Right ventricle myocardium superior (tissue), 1 donor: ENCODE results near the gene ANKHD1. TPM values are rescaled to one million over a fixed set of nuclear protein-coding genes. Genes with fewer than 3 reads are reported as not detected.
"Not testable (repeated sequence)": the region's sequence is repeated elsewhere in the genome, so short reads cannot be mapped to it uniquely, and the experiment has no call there.

ENCODE experiments used
- ATAC-seq: fragments of 200-7000 bp; cut with Tn5 transposase; one replicate; pipeline ENCODE4 v1.9.1; 2020; ENCODE audit warnings: mild to moderate bottlenecking; ENCODE audit not compliant: poor library complexity
- DNase-seq: peaks from one replicate; pipeline ENCODE4 v3.0.0-alpha.2; 2020
- intact Hi-C: fragments of 100-400 bp; cut with DNase I; formaldehyde crosslinking; loops from one replicate; pipeline ENCODE4 v1.11.2; 2022
- microRNA-seq: library from miRNA; unstranded; fragments of <30 nt; microRNA quantifications from one replicate; pipeline ENCODE4 v1.2.0, GENCODE V29; 2020
- total RNA-seq: library from RNA; stranded (reverse); fragmentation: NEBNext Ultra II Directional; extraction: Animal tissue kit (Norgen Biotek cat#: 25700); gene quantifications from one replicate; pipeline ENCODE4 v1.2.1, GENCODE V29; 2021
- donor health status: DM: no; HTN: yes; CAD: no; lungs with severe emphysema.

Gene ANKHD1
- total RNA-seq, 1 donor from 2014 or later, result 55.8 TPM

- intact Hi-C loops, result no loop called here
- ATAC-seq (no peak), DNase-seq (no peak)
Observed at GRCh38 chr5:140567871-140568270, 166.2 kb downstream of the ANKHD1 start.

- intact Hi-C loops, result no loop called here
- ATAC-seq, result no peak
- no peak for DNase-seq
Observed at GRCh38 chr5:140568443-140569063, 166.9 kb downstream of the ANKHD1 start.

- no peak for ATAC-seq
- DNase-seq, result no peak
- intact Hi-C loops, result no loop called here
Observed at GRCh38 chr5:140569197-140569596, 167.6 kb downstream of the ANKHD1 start.

- intact Hi-C loops, result loop anchor here (5.0 kb wide), 1 partner anchor 62 kb away; the partner anchor contains the start of gene CD14
Observed at GRCh38 chr5:140570058-140570457, 168.4 kb downstream of the ANKHD1 start.

GRCh38 chr5:140570488-140570887 is 168.9 kb downstream of the ANKHD1 start:
- DNase-seq (no peak), ATAC-seq (no peak)
- intact Hi-C loops, result loop anchor here (5.0 kb wide), 1 partner anchor 62 kb away; the partner anchor contains the start of gene CD14

More at GRCh38 chr5:140570058-140570457, 168.4 kb downstream of the ANKHD1 start:
- no peak for ATAC-seq
- DNase-seq, result no peak

- ATAC-seq (peak; percentile 29), DNase-seq (peak; percentile 65)
- intact Hi-C loops, result loop anchor here (5.0 kb wide), 1 partner anchor 61 kb away; the partner anchor contains the start of gene CD14
Observed at GRCh38 chr5:140571105-140571504, 169.5 kb downstream of the ANKHD1 start.

GRCh38 chr5:140573683-140574082 is 172.1 kb downstream of the ANKHD1 start:
- ATAC-seq (no peak), DNase-seq (no peak)
- intact Hi-C loops, result loop anchor here (5.0 kb wide), 1 partner anchor 59 kb away; the partner anchor contains the start of gene CD14

- ATAC-seq, result no peak
- intact Hi-C loops, result loop anchor here (5.0 kb wide), 1 partner anchor 58 kb away; the partner anchor contains the start of gene CD14
Observed at GRCh38 chr5:140574165-140574564, 172.5 kb downstream of the ANKHD1 start.

GRCh38 chr5:140575309-140575708 is 173.7 kb downstream of the ANKHD1 start:
- intact Hi-C loops, result no loop called here
- DNase-seq, result peak; percentile 73
- ATAC-seq, result peak; percentile 73

More at GRCh38 chr5:140574165-140574564, 172.5 kb downstream of the ANKHD1 start:
- DNase-seq, result no peak

- ATAC-seq, result peak; percentile 50
- no peak for DNase-seq
- intact Hi-C loops, result no loop called here
Observed at GRCh38 chr5:140576776-140577201, 175.2 kb downstream of the ANKHD1 start.

GRCh38 chr5:140579188-140579747 is 177.6 kb downstream of the ANKHD1 start:
- intact Hi-C loops, DNase-seq, ATAC-seq: not testable (repeated sequence)

GRCh38 chr5:140587495-140587894 is 185.9 kb downstream of the ANKHD1 start:
- DNase-seq (no peak), ATAC-seq (no peak)
- intact Hi-C loops, result no loop called here

- intact Hi-C loops, result no loop called here
- ATAC-seq (peak; percentile 73), DNase-seq (no peak)
Observed at GRCh38 chr5:140588311-140589070, 186.9 kb downstream of the ANKHD1 start.

Small RNAs within 50 kb of the gene (microRNA-seq; reads per million reads assigned to microRNA genes)
- gene MIR6831, result not detected

Other genes with a start within 250 kb of the ANKHD1 start
- gene CYSTM1, start 226.6 kb upstream of the ANKHD1 start, total RNA-seq, result 58.3 TPM
- gene PFDN1, start 98.7 kb upstream of the ANKHD1 start, total RNA-seq, result 68.7 TPM
- 21.7 TPM for gene HBEGF, start 55.2 kb upstream of the ANKHD1 start, total RNA-seq
- not detected for gene SLC4A9, start 41.6 kb upstream of the ANKHD1 start, total RNA-seq
- gene EIF4EBP3, start 145.8 kb downstream of the ANKHD1 start, total RNA-seq, result 12.0 TPM
- 23.1 TPM for gene SRA1, start 155.6 kb downstream of the ANKHD1 start, total RNA-seq
- gene APBB3, start 162.8 kb downstream of the ANKHD1 start, total RNA-seq, result 10.2 TPM
- 81.4 TPM for gene SLC35A4, start 163.0 kb downstream of the ANKHD1 start, total RNA-seq
- 37.7 TPM for gene CD14, start 231.3 kb downstream of the ANKHD1 start, total RNA-seq
- gene TMCO6, start 237.6 kb downstream of the ANKHD1 start, total RNA-seq, result 4.0 TPM
- 155 TPM for gene NDUFA2, start 245.8 kb downstream of the ANKHD1 start, total RNA-seq
- gene IK, start 246.0 kb downstream of the ANKHD1 start, total RNA-seq, result 59.9 TPM